GM23338 (cell line): ENCODE data around the gene UVSSA. TPM values are rescaled to one million over a fixed set of nuclear protein-coding genes. Genes with fewer than 3 reads are reported as not detected.

Source experiments
- ATAC-seq: fragments of 200-7000 bp; cut with Tn5 transposase; 3 replicates; pipeline ENCODE4 v1.9.1; 2020
- DNase-seq: peaks from one replicate; pipeline ENCODE4 v3.0.0-alpha.2; 2015; ENCODE audit warnings: low spot score
- H2AFZ ChIP-seq: fragments of 200-600 bp; sonication (generic); 2 replicates; pipeline ENCODE4 v1.8.0; 2016; ENCODE audit warnings: antibody characterized with exemption, mild to moderate bottlenecking, moderate library complexity
- H3F3A ChIP-seq: fragments of 200-600 bp; sonication (generic); replicated peaks from 2 replicates; pipeline ENCODE4 v1.8.0; 2017; ENCODE audit warnings: antibody characterized with exemption, mixed run types, low read depth
- H3K27ac ChIP-seq: fragments of 200-600 bp; sonication (generic); 2 replicates; pipeline ENCODE4 v1.6.1; 2016; ENCODE audit warnings: low read depth
- H3K27me3 ChIP-seq: fragments of 200-600 bp; sonication (generic); 2 replicates; pipeline ENCODE4 v1.8.0; 2016; ENCODE audit warnings: mild to moderate bottlenecking, mixed run types, moderate library complexity; ENCODE audit not compliant: insufficient read depth
- H3K36me3 ChIP-seq: fragments of 200-600 bp; sonication (generic); 2 replicates; pipeline ENCODE4 v1.8.0; 2016; ENCODE audit warnings: mild to moderate bottlenecking; ENCODE audit not compliant: insufficient read depth
- H3K4me1 ChIP-seq: fragments of 200-600 bp; sonication (generic); 2 replicates; pipeline ENCODE4 v1.8.0; 2016; ENCODE audit warnings: mild to moderate bottlenecking, moderate library complexity; ENCODE audit not compliant: insufficient read depth
- H3K4me2 ChIP-seq: fragments of 200-600 bp; sonication (generic); 2 replicates; pipeline ENCODE4 v1.7.1; 2017; ENCODE audit warnings: mixed run types
- H3K4me3 ChIP-seq: fragments of 200-600 bp; sonication (generic); 2 replicates; pipeline ENCODE4 v1.6.1; 2016; ENCODE audit warnings: mixed run types
- H3K79me2 ChIP-seq: fragments of 200-600 bp; sonication (generic); replicated peaks from 2 replicates; pipeline ENCODE4 v1.8.0; 2017; ENCODE audit warnings: mild to moderate bottlenecking; ENCODE audit not compliant: insufficient read depth
- H3K9me2 ChIP-seq: fragments of 200-600 bp; sonication (generic); 2 replicates; pipeline ENCODE4 v1.8.0; 2017; ENCODE audit not compliant: insufficient read depth
- H4K20me1 ChIP-seq: fragments of 200-600 bp; sonication (generic); replicated peaks from 2 replicates; pipeline ENCODE4 v1.8.0; 2017; ENCODE audit warnings: mild to moderate bottlenecking; ENCODE audit not compliant: insufficient read depth
- H3K27ac Mint-ChIP-seq: 2 replicates; pipeline ENCODE4 v1.8.0; 2020; ENCODE audit warnings: inconsistent platforms, mild to moderate bottlenecking, moderate library complexity, mixed read lengths
- H3K27me3 Mint-ChIP-seq: 3 replicates; pipeline ENCODE4 v1.8.0; 2022; ENCODE audit warnings: low read depth, mild to moderate bottlenecking, moderate library complexity, mixed read lengths, inconsistent platforms; ENCODE audit not compliant: insufficient read depth, poor library complexity
- H3K36me3 Mint-ChIP-seq: 3 replicates; pipeline ENCODE4 v1.8.0; 2021; ENCODE audit warnings: low read depth, mild to moderate bottlenecking, inconsistent platforms, moderate library complexity, mixed read lengths
- H3K4me1 Mint-ChIP-seq: 3 replicates; pipeline ENCODE4 v1.8.0; 2020; ENCODE audit warnings: mild to moderate bottlenecking, inconsistent platforms, mixed read lengths
- H3K4me3 Mint-ChIP-seq: 3 replicates; pipeline ENCODE4 v1.8.0; 2021; ENCODE audit warnings: moderate library complexity, mild to moderate bottlenecking, inconsistent platforms, mixed read lengths
- H3K9me3 Mint-ChIP-seq: 3 replicates; pipeline ENCODE4 v1.8.0; 2020; ENCODE audit warnings: moderate library complexity, mild to moderate bottlenecking, inconsistent platforms, mixed read lengths
- CREB1 ChIP-seq: fragments of 250-450 bp; sonication (Bioruptor Pico); IDR thresholded peaks from 2 replicates; pipeline ENCODE4 v1.5.0; 2020; ENCODE audit warnings: low read depth, mild to moderate bottlenecking, moderate library complexity
- EZH2 ChIP-seq: fragments of 200-600 bp; sonication (generic); IDR thresholded peaks from one replicate; pipeline ENCODE4 v1.8.0; 2017; ENCODE audit warnings: antibody characterized with exemption, mild to moderate bottlenecking, low read depth; ENCODE audit not compliant: unreplicated experiment
- EZH2phosphoT487 ChIP-seq: fragments of 200-600 bp; sonication (generic); IDR thresholded peaks from one replicate; pipeline ENCODE4 v1.8.1; 2018; ENCODE audit warnings: antibody characterized with exemption; ENCODE audit not compliant: unreplicated experiment
- JUNB ChIP-seq: IDR thresholded peaks from one replicate; pipeline ENCODE4 v1.6.1; 2016; ENCODE audit warnings: antibody characterized with exemption; ENCODE audit not compliant: unreplicated experiment
- NANOG ChIP-seq: IDR thresholded peaks from 2 replicates; pipeline ENCODE4 v1.6.1; 2016; ENCODE audit warnings: antibody characterized with exemption, borderline replicate concordance
- STAT1 ChIP-seq: IDR thresholded peaks from one replicate; pipeline ENCODE4 v1.6.1; 2016; ENCODE audit warnings: antibody characterized with exemption; ENCODE audit not compliant: unreplicated experiment
- polyA plus RNA-seq: library from polyadenylated mRNA; unstranded; fragments of >200 nt; fragmentation: Nextera tagmentation; extraction: Ambion mirVana; gene quantifications from 2 replicates; pipeline ENCODE4 v1.2.1, GENCODE V29; 2016
- total RNA-seq: library from RNA; depleted of rRNA; stranded (reverse); fragments of >200 nt; shearing (Covaris generic); gene quantifications from 2 replicates; pipeline ENCODE4 v1.2.3, GENCODE V29; 2014
- TF ChIP-seq, protein P1 (sequence below): fragments of 250-450 bp; sonication (Bioruptor Pico); IDR thresholded peaks from 2 replicates; pipeline ENCODE4 v1.5.0; 2020; ENCODE audit warnings: mild to moderate bottlenecking, moderate library complexity
- TF ChIP-seq, protein P2 (sequence below), 2 experiments: fragments of 200-600 bp in 1 of 2; sonication (generic) in 1 of 2; conservative IDR thresholded peaks; 2 replicates each; pipeline versions ENCODE4 v1.5.1 to v1.6.1; 2016 to 2017; ENCODE audit warnings: antibody characterized with exemption in 2 of 2, low read depth in 2 of 2, mild to moderate bottlenecking in 2 of 2, moderate library complexity in 1 of 2

UVSSA gene
- total and polyA plus RNA-seq, 2 experiments from 2014 or later, result 6.5 to 27.7 TPM

DNA sequence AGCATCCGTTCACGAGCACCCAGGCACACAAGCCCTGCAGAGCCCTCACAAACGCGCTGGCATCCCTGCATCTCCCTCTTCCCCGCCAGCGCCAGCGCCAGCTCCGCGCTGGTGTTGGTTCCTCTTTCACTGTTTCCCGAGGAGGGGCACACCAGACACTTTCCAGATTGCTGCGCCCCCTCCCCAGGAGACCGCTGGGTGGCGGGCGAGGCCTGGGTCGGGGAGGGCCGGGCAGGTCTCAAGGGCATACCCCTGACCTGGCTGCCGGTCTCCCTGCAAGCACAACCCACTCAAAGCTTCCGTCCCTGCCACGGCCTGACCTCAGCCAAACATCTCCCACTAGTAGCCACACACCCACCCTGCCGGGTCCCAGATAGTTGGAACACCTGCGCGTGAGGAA is 61.4 kb downstream of the UVSSA start (continued):
- TF ChIP-seq JUNB, result no peak
- TF ChIP-seq STAT1, result no peak
- no peak for TF ChIP-seq NANOG
- TF ChIP-seq, protein P1, sequence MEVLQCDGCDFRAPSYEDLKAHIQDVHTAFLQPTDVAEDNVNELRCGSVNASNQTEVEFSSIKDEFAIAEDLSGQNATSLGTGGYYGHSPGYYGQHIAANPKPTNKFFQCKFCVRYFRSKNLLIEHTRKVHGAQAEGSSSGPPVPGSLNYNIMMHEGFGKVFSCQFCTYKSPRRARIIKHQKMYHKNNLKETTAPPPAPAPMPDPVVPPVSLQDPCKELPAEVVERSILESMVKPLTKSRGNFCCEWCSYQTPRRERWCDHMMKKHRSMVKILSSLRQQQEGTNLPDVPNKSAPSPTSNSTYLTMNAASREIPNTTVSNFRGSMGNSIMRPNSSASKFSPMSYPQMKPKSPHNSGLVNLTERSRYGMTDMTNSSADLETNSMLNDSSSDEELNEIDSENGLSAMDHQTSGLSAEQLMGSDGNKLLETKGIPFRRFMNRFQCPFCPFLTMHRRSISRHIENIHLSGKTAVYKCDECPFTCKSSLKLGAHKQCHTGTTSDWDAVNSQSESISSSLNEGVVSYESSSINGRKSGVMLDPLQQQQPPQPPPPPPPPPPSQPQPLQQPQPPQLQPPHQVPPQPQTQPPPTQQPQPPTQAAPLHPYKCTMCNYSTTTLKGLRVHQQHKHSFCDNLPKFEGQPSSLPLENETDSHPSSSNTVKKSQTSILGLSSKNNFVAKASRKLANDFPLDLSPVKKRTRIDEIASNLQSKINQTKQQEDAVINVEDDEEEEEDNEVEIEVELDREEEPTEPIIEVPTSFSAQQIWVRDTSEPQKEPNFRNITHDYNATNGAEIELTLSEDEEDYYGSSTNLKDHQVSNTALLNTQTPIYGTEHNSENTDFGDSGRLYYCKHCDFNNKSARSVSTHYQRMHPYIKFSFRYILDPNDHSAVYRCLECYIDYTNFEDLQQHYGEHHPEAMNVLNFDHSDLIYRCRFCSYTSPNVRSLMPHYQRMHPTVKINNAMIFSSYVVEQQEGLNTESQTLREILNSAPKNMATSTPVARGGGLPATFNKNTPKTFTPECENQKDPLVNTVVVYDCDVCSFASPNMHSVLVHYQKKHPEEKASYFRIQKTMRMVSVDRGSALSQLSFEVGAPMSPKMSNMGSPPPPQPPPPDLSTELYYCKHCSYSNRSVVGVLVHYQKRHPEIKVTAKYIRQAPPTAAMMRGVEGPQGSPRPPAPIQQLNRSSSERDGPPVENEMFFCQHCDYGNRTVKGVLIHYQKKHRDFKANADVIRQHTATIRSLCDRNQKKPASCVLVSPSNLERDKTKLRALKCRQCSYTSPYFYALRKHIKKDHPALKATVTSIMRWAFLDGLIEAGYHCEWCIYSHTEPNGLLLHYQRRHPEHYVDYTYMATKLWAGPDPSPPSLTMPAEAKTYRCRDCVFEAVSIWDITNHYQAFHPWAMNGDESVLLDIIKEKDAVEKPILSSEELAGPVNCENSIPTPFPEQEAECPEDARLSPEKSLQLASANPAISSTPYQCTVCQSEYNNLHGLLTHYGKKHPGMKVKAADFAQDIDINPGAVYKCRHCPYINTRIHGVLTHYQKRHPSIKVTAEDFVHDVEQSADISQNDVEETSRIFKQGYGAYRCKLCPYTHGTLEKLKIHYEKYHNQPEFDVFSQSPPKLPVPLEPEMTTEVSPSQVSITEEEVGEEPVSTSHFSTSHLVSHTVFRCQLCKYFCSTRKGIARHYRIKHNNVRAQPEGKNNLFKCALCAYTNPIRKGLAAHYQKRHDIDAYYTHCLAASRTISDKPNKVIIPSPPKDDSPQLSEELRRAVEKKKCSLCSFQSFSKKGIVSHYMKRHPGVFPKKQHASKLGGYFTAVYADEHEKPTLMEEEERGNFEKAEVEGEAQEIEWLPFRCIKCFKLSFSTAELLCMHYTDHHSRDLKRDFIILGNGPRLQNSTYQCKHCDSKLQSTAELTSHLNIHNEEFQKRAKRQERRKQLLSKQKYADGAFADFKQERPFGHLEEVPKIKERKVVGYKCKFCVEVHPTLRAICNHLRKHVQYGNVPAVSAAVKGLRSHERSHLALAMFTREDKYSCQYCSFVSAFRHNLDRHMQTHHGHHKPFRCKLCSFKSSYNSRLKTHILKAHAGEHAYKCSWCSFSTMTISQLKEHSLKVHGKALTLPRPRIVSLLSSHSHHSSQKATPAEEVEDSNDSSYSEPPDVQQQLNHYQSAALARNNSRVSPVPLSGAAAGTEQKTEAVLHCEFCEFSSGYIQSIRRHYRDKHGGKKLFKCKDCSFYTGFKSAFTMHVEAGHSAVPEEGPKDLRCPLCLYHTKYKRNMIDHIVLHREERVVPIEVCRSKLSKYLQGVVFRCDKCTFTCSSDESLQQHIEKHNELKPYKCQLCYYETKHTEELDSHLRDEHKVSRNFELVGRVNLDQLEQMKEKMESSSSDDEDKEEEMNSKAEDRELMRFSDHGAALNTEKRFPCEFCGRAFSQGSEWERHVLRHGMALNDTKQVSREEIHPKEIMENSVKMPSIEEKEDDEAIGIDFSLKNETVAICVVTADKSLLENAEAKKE (CRISPR knock-in tag), result no peak
- TF ChIP-seq, protein P2, sequence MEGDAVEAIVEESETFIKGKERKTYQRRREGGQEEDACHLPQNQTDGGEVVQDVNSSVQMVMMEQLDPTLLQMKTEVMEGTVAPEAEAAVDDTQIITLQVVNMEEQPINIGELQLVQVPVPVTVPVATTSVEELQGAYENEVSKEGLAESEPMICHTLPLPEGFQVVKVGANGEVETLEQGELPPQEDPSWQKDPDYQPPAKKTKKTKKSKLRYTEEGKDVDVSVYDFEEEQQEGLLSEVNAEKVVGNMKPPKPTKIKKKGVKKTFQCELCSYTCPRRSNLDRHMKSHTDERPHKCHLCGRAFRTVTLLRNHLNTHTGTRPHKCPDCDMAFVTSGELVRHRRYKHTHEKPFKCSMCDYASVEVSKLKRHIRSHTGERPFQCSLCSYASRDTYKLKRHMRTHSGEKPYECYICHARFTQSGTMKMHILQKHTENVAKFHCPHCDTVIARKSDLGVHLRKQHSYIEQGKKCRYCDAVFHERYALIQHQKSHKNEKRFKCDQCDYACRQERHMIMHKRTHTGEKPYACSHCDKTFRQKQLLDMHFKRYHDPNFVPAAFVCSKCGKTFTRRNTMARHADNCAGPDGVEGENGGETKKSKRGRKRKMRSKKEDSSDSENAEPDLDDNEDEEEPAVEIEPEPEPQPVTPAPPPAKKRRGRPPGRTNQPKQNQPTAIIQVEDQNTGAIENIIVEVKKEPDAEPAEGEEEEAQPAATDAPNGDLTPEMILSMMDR (conservative IDR thresholded peaks at IDR 0.05; ENCODE audit: low read depth in 2 of 2), result peak; percentile 38 to 69

DNA sequence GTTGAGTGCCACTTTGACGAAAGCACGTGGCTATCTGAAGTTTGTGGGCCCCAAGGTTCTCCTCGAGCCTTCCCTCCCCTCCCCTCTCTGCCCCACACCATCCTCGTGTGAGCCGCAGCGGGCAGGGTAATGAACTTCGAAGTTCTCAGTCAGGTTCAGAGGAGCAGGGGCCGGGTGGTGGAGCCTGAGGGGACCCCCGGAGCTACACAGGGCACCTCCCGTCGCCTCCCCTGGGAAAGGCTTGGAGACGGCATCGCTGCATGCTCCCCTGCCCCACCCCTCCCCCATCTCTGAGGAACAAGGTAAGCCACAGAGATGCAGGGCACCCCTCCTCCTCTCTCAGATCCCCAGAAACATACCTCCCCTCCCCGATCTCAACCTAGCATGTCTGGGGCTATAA is 62.1 kb downstream of the UVSSA start:
- Histone ChIP-seq H3K79me2 (no peaks in the 10 kb centered on the region), H3K27me3 (peaks cover 97% of the 10 kb centered on the region), H3K9me2 (no peaks in the 10 kb centered on the region), H3K27ac (no peak overlapping the region), H3K36me3 (no peaks in the 10 kb centered on the region), H3K4me2 (no peak overlapping the region), H3K4me3 (no peak overlapping the region), H3K4me1 (peaks cover 16% of the 10 kb centered on the region; the same call in 1 of the 2 replicates), H4K20me1 (peaks cover 3% of the 10 kb centered on the region), H2AFZ (no peak overlapping the region), H3F3A (0 out of 2 replicates have a peak, but pooled peaks cover 3% of the 10 kb centered on the region)
- Mint-ChIP-seq H3K4me3 (no peak overlapping the region), H3K36me3 (no peaks in the 10 kb centered on the region; the same call in 2 of the 3 replicates), H3K4me1 (peaks cover 14% of the 10 kb centered on the region), H3K9me3 (no peaks in the 10 kb centered on the region; the same call in 1 of the 3 replicates), H3K27me3 (peaks cover 91% of the 10 kb centered on the region), H3K27ac (no peak overlapping the region)
- DNase-seq, result no peak
- no peak for ATAC-seq
- TF ChIP-seq EZH2, result no peak
- no peak for TF ChIP-seq EZH2phosphoT487
- TF ChIP-seq CREB1 (CRISPR knock-in tag), result no peak
